Activated CD4-positive, alpha-beta T cell treated with anti-CD3 and anti-CD28 coated beads, Interleukin-2, amount 10 ng/mL, durations not matched to agents 24 days and 14 days (primary cell): ENCODE measurements around the gene PACS2. TPM values are rescaled to one million over a fixed set of nuclear protein-coding genes. Genes with fewer than 3 reads are reported as not detected.
"Not testable (repeated sequence)": the region's sequence is repeated elsewhere in the genome, so short reads cannot be mapped to it uniquely, and the experiment has no call there.

Experiments used
- DNase-seq: peaks from one replicate; pipeline ENCODE4 v3.0.0; 2022
- H3K27ac Mint-ChIP-seq: one replicate; pipeline ENCODE4 v1.8.0; 2022; ENCODE audit warnings: mild to moderate bottlenecking, mixed read lengths
- H3K27me3 Mint-ChIP-seq: one replicate; pipeline ENCODE4 v1.8.0; 2022; ENCODE audit warnings: mixed read lengths
- H3K36me3 Mint-ChIP-seq: one replicate; pipeline ENCODE4 v1.8.0; 2022; ENCODE audit warnings: low read depth, mild to moderate bottlenecking, mixed read lengths
- H3K4me1 Mint-ChIP-seq: one replicate; pipeline ENCODE4 v1.8.0; 2021; ENCODE audit warnings: mixed read lengths
- H3K4me3 Mint-ChIP-seq: one replicate; pipeline ENCODE4 v1.8.0; 2022; ENCODE audit warnings: mild to moderate bottlenecking, moderate library complexity, mixed read lengths
- H3K9me3 Mint-ChIP-seq: one replicate; pipeline ENCODE4 v1.8.0; 2021; ENCODE audit warnings: mixed read lengths
- intact Hi-C: fragments of 100-400 bp; cut with micrococcal nuclease; formaldehyde crosslinking; loops from one replicate; pipeline ENCODE4 v1.15.1; 2023
- total RNA-seq: library from RNA; stranded (reverse); gene quantifications from 2 replicates; pipeline ENCODE4 v1.2.3, GENCODE V29; 2022

PACS2 gene
- total RNA-seq, 1 donor from 2014 or later = 33.9 TPM

DNA sequence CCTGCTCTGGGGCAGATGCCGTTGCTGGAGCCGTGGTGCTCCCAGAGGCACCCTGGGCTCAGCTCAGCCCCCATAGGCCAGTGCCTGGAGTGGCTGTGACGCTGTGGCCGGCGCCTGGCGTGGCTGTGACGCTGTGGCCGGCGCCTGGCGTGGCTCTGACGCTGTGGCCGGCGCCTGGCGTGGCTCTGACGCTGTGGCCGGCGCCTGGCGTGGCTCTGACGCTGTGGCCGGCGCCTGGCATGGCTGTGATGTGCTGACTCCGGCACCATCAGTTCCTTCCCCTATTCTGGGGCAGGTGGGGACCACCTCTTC, 20.6 kb downstream of the PACS2 start:
- H3K27ac Mint-ChIP-seq, DNase-seq, H3K9me3 Mint-ChIP-seq, H3K4me3 Mint-ChIP-seq, H3K27me3 Mint-ChIP-seq, H3K4me1 Mint-ChIP-seq, H3K36me3 Mint-ChIP-seq, intact Hi-C loops: not testable (repeated sequence)

DNA sequence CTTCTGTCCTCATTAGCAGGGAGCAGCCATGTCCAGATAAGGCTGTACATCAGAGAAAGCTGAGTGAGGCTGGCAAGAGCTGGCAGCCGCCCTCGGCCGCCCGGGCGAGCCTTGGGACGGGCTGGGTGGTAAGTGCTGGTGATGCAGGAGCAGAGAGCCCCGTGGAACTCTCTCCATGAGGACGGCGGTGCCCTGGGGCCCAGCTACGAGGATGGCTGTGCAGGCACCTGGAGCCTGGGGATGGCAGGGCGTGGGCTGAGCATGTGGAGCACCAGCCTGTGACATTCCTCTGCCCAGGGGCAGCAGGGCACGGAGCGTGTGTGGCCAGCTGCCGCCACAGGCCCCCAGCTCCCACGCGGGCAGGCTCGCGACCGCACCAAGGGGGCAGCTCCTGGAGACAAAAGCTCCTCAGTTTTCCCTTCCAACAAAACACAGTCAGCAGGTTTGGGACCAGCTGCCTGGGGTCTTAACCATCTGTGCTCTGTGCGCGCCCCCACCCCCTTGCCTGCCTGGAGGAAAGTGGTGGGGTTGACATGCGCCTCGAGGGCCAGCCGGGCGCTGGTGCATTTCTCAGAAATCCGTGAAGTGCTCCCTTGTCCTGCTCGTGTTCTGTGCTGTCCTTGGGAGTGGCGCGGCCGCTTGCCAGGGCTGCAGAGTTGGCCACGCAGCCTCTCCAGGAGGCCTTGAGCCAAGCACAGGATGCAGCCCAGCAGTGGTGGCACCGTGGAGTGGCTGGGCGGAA, 21.4 kb downstream of the PACS2 start:
- no peaks in the 10 kb centered on the region for H3K27me3 Mint-ChIP-seq
- intact Hi-C loops = no loop called here
- H3K27ac Mint-ChIP-seq = no peak overlapping the region
- H3K9me3 Mint-ChIP-seq = no peaks in the 10 kb centered on the region
- DNase-seq = no peak
- peaks cover 5% of the 10 kb centered on the region for H3K4me1 Mint-ChIP-seq
- no peak overlapping the region for H3K4me3 Mint-ChIP-seq
- H3K36me3 Mint-ChIP-seq = no peaks in the 10 kb centered on the region

DNA sequence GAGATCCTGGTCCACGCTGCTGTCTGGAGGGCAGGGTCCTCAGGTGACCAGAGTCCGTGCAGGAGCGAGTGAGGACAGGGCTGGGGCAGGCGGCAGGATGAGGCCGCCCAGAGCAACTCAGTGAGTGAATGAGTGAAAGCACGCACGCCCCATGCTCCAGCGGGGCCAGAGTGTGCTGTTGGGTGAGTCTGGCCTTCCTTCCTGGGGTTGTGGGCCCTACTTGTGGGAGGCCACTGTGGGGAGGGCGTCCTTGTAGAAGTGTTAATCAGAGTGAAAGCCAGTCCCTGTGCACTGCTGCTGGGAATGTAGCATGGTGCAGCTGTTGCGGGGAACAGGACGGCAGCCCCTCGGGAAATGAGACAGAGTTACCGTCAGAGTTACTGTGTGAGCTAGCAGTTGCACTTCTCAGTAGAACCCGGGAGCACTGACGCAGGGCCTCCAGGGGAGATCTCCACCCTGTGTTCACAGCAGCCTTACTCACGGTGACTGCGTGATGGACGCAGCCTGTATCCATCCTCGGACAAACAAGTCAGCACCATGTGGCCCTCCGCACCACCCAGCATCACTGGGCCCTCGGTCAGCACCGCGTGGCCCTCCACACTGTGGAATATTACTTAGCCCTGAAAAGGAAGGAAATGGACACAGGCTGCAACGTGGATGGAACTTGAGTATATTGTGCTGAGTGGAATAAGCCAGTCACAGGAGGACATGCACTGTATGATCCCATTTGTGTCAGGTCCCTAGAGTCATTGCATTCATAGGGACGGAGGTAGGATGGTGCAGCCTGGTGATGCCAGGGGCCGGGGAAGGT, 22.1 kb downstream of the PACS2 start:
- H3K4me1 Mint-ChIP-seq = peaks cover 4% of the 10 kb centered on the region
- no peak overlapping the region for H3K4me3 Mint-ChIP-seq
- intact Hi-C loops = no loop called here
- no peaks in the 10 kb centered on the region for H3K9me3 Mint-ChIP-seq
- no peaks in the 10 kb centered on the region for H3K27me3 Mint-ChIP-seq
- no peaks in the 10 kb centered on the region for H3K36me3 Mint-ChIP-seq
- no peak for DNase-seq
- no peak overlapping the region for H3K27ac Mint-ChIP-seq

DNA sequence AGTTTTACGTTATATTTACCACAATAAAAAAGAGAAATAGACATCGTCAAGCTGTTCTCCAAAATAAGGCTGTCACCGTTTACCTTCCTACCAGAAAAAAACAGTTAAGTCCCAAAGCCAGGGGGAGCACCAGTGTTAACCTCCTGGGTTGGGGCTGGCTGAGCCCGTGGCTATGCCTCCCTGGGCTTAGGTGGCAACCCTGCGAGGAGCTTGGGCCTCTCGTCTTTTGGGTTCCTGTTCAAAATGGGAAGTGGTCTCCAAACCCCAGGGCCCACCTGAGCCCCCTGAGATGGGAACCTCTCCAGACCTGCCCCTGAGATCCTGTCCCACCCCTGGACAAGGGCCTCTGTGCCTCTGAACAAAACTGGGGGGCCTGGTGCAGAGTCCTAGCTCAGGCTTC, 22.9 kb downstream of the PACS2 start:
- intact Hi-C loops = no loop called here
- no peaks in the 10 kb centered on the region for H3K4me1 Mint-ChIP-seq
- H3K9me3 Mint-ChIP-seq = no peaks in the 10 kb centered on the region

DNA sequence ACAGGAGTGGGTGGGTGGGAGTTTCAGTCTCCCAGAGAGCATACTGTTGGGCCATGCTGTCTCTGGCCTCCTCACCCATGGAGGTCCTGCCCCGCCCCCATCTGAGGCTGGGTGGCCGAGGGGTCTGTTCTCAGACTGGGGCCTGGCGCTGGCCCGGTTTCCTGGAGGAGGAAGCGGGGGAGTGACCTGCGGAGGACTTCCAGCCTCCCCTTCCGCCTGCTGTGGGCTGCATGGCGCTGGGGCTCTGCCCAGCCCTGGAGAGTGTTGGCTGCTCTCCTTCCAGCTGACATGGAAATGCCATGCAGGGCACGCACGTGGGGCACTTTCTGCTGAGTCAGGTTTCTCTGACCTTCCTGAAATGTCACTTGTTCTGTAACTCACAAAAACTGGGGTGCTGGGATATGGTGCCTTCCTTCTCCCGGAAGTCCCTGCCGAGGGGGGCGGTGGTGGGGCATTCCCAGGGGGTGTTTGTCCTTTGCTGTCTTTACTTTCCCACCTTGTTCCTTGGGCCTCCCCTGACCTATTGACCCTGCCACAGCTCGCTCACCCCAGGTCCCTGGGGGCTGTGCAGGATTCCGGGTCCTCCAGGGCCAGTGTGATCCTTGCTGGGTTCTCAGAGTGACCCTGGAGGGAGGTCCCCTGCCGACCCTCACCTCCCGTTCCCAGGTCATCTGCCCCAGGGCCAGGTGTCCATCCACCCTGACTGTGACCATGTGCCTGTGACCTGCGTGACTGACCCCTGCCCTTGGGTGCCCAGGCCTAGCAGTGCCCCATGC, 23.6 kb downstream of the PACS2 start:
- no peaks in the 10 kb centered on the region for H3K4me1 Mint-ChIP-seq
- H3K9me3 Mint-ChIP-seq = no peaks in the 10 kb centered on the region
- H3K4me3 Mint-ChIP-seq = no peak overlapping the region
- no peaks in the 10 kb centered on the region for H3K36me3 Mint-ChIP-seq
- H3K27me3 Mint-ChIP-seq = no peaks in the 10 kb centered on the region
- no peak for DNase-seq
- intact Hi-C loops = no loop called here
- H3K27ac Mint-ChIP-seq = no peak overlapping the region

More for the DNA sequence above, 22.9 kb downstream of the PACS2 start:
- H3K27ac Mint-ChIP-seq = no peak overlapping the region
- DNase-seq = no peak
- no peaks in the 10 kb centered on the region for H3K36me3 Mint-ChIP-seq
- H3K27me3 Mint-ChIP-seq = no peaks in the 10 kb centered on the region
- H3K4me3 Mint-ChIP-seq = no peak overlapping the region

DNA sequence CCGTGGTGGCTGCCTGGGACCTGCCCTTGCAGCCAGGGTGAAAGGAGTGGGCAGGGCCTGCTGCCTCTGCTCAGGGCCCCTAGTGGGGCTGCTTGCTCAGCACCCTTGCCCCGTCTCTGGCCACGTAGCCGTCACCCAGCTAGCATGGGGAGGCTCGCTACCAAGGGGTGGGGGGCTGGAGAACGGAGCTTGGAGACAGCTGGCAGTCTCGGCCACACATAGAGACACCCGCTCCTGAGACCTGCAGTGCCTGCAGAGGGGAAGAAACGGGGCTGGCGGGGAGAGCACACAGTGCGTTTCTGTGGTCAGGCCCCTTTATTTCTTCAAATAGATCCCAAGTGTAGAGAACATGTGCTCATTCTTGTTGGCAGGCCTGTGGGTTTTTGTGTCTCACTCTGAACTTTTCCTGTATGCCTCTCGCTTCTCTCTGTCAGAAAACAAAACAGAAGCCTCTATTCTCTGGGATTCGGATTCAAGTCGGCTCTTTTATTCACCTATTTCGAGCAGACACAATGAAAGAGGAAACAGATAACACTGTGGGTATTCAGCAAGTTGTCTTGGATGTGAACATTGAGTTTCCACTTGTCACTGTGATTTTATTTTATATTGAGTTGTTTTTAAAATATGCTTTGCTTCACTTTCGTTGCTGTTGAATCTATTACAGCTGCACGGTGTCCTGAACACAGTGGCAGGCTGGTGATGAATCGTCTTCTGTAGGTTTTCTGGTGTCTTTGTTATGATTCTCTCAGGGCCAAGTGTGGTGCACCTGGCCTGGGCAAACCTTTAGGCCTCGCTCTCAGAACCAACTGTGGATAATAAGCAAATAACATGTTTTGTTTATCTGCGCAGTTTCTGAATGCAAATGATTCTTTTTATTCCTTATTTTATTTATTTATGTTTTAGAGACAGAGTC, 26.5 kb downstream of the PACS2 start:
- H3K4me1 Mint-ChIP-seq = no peaks in the 10 kb centered on the region
- H3K9me3 Mint-ChIP-seq = no peaks in the 10 kb centered on the region

DNA sequence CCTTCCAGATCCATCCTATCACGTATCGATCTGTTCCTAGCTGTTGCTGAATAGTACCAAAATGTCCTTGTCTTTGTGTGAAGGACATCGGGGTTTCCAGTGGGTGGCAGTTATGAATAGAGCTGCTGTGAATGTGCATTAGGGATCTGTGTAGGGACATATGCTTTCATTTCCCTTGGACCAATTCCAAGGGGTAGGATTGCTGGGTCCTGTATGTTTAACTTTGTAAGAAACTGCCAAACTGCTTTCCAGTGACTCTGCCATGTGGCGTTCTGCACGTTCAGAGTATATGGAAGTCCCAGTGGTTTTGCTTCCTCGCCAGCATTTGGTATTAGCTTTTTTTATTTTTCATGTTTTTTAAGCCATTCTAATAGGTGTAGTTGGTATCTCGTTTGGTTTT, 28.6 kb downstream of the PACS2 start:
- Mint-ChIP-seq H3K36me3 (no peaks in the 10 kb centered on the region), H3K4me1 (no peaks in the 10 kb centered on the region), H3K27me3 (no peaks in the 10 kb centered on the region), H3K9me3 (no peaks in the 10 kb centered on the region), H3K27ac (no peak overlapping the region), H3K4me3 (no peak overlapping the region)
- intact Hi-C loops = no loop called here
- no peak for DNase-seq

More for the DNA sequence above, 26.5 kb downstream of the PACS2 start:
- intact Hi-C loops = no loop called here
- Mint-ChIP-seq H3K27me3 (no peaks in the 10 kb centered on the region), H3K36me3 (no peaks in the 10 kb centered on the region), H3K27ac (no peak overlapping the region), H3K4me3 (no peak overlapping the region)
- DNase-seq = no peak

DNA sequence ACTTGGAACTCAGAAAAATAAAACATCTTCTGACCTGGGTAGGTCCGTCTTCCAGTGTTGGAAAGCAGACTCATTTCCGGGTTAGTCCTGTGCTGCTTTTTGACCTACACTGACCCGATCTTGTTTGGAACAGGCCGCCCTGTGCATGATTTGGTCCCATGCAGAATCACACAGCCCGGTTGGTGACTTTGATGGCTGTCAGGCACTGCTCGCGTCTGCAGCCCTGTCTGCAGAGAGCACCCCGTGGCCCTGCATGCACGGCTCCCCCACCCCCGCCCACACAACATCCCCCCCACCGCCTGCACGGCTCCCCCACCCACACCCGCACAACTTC, 31.6 kb downstream of the PACS2 start:
- Mint-ChIP-seq H3K27me3 (no peaks in the 10 kb centered on the region), H3K27ac (no peak overlapping the region), H3K9me3 (no peaks in the 10 kb centered on the region), H3K36me3 (no peaks in the 10 kb centered on the region), H3K4me1 (no peaks in the 10 kb centered on the region), H3K4me3 (no peak overlapping the region)
- intact Hi-C loops = no loop called here
- DNase-seq = no peak

DNA sequence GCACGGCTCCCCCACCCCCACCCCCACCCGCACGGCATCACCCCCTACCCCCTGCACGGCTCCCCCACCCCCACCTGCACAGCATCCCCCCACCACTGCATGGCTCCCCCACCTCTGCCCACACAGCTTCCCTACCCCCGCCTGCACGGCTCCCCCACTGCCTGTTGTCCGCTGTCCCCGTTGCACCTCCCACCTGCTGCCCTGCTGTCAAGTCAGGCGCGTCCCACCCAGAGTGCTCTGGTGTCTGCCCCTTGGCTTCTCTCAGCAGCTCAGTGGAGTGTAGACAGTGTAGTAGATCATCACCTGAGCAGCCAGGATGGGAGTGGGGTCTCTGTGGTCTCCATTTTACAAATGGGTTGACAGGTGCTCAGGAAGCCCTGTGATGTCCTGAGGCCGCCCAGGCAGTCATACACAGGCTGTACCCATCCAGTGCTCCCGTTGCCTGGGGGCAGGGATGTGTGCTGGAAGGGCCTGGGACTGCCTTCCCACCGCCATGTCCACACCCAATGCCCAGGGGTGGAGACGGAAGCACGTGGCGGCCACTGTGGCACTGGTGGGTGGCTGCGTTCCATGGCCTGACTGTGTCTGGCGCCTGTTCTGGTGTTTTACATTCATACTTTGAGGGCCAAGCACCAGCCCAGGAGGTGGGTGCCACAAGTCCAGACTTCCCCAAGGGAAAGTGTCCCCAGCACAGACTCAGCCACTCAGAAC, 32.5 kb downstream of the PACS2 start:
- DNase-seq = no peak
- intact Hi-C loops = no loop called here
- H3K9me3 Mint-ChIP-seq = no peaks in the 10 kb centered on the region
- peaks cover 1% of the 10 kb centered on the region for H3K4me1 Mint-ChIP-seq
- H3K4me3 Mint-ChIP-seq = no peak overlapping the region
- H3K27ac Mint-ChIP-seq = no peak overlapping the region
- no peaks in the 10 kb centered on the region for H3K27me3 Mint-ChIP-seq
- H3K36me3 Mint-ChIP-seq = no peaks in the 10 kb centered on the region

DNA sequence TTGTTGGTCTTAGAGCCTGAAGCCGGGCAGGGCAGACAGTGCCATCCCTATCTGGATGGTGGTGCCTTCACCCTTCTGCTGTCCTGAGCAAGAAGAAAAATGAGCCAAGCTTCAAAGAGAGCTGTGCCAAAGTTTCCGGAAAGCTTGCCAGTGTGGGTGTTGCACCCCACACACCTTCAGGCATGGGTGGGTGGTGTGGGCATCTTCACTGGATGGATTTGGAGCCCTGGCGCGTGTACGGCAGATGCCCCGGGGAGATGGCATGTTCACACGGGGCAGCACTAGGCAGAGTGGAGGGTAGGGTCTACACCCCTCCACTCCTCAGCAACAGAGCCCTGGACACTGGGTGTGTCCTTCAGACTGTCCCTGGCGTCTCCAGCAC, 33.0 kb downstream of the PACS2 start:
- H3K9me3 Mint-ChIP-seq = no peaks in the 10 kb centered on the region
- H3K4me1 Mint-ChIP-seq = peaks cover 2% of the 10 kb centered on the region
- H3K36me3 Mint-ChIP-seq = no peaks in the 10 kb centered on the region
- DNase-seq = no peak
- no peaks in the 10 kb centered on the region for H3K27me3 Mint-ChIP-seq
- no peak overlapping the region for H3K4me3 Mint-ChIP-seq
- intact Hi-C loops = no loop called here
- H3K27ac Mint-ChIP-seq = no peak overlapping the region

DNA sequence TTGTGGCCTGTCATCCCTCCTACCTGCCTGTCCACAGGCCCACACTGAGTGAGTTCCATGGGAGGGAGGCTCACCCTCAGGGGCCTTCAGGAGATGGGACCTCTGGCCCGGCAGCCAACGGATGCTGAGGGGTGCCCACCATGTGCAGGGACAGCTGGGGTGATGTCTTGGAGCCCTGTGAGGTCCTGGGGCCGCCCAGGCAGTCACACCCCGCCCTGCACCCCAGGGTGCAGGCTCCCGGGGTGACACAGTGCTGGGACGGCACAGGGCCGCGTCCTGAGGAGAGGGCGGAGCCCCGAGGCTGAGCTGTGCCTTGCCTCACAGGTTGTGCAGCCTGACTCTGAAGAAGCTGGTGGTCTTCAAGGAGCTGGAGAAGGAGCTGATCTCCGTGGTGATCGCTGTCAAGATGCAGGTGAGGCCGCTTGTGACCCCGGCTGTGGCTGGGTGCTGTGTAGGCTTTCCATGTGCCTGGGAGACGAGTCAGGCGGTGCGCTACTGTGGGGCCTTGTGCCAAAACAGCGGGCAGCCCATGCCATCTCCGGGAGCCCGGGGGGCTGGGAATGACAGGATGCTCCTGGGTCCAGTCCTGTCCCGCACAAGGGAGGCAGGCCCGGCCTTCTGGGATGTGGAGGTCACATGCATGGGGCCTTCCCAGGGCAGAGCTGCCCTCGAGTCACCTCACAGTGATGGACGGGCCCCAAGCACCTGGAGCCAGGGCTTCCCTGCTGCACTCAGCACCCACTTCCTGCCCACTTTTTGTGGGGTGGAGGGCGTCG, 33.8 kb downstream of the PACS2 start:
- no peak overlapping the region for H3K4me3 Mint-ChIP-seq

DNA sequence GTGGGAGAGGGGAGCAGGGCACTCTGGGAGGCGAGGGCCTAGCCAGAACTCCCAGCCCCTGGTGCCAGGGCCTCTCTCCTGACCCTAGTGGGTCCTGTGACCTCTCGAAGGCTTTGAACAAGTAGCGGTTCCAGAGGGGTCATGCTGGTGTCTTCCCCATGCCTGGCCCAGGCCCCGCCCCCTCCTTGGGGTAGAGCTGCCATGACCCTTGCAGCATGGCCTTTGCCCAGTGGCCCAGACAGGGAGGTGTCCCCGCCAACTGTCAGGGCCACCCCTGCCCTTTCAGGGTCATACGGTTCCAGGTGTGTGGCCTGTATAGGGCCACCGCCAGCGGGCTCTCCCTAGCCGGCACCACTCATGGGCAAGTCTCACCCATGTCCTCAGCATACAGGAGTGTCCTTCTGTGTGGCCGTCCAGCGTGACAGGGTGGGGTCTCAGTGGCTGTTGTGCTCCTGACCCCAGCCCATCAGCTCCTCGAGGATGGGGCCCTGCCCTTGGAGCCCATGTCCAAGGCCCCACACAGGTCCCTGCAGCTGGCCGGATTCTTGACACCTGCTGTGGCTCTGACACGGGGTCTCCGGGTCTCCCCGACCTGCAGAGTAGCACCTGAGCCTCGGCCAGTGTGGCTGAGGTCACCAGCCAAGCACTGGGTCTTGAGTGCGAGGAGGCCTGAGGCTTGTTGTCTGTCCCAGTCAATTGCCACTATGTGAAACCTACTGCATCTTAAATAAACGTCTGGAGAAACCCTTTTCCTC, 34.6 kb downstream of the PACS2 start:
- Mint-ChIP-seq H3K27ac (no peak overlapping the region), H3K4me1 (peaks cover 2% of the 10 kb centered on the region), H3K4me3 (no peak overlapping the region), H3K9me3 (no peaks in the 10 kb centered on the region), H3K27me3 (no peaks in the 10 kb centered on the region), H3K36me3 (no peaks in the 10 kb centered on the region)
- no peak for DNase-seq
- intact Hi-C loops = no loop called here

More for the DNA sequence above, 33.8 kb downstream of the PACS2 start:
- no peak overlapping the region for H3K27ac Mint-ChIP-seq
- H3K36me3 Mint-ChIP-seq = no peaks in the 10 kb centered on the region
- peaks cover 2% of the 10 kb centered on the region for H3K4me1 Mint-ChIP-seq
- intact Hi-C loops = no loop called here
- no peaks in the 10 kb centered on the region for H3K27me3 Mint-ChIP-seq
- DNase-seq = no peak
- no peaks in the 10 kb centered on the region for H3K9me3 Mint-ChIP-seq
